Jurkat, Clone E6-1 (cell line): Measurements from ENCODE around the gene LENG1. TPM values are rescaled to one million over a fixed set of nuclear protein-coding genes. Genes with fewer than 3 reads are reported as not detected.
"Not testable (repeated sequence)": the region's sequence is repeated elsewhere in the genome, so short reads cannot be mapped to it uniquely, and the experiment has no call there.

Source experiments
- DNase-seq: peaks from one replicate; pipeline ENCODE4 v3.0.0-alpha.2; 2011; ENCODE audit warnings: low read depth, low spot score
- H3K4me3 ChIP-seq: 2 replicates; pipeline ENCODE4 v1.5.1; 2011; ENCODE audit warnings: mild to moderate bottlenecking, low read length, control low read depth, moderate library complexity
- polyA plus RNA-seq: library from polyadenylated mRNA; unstranded; fragments of >200 nt; gene quantifications from one replicate; pipeline ENCODE4 v1.2.1, GENCODE V29; 2012; ENCODE audit warnings: missing spikeins; ENCODE audit not compliant: insufficient read length, insufficient read depth

LENG1 gene
- polyA plus RNA-seq: 18.9 TPM

- peak within 1 kb of the TSS; percentile 85 for H3K4me3 ChIP-seq
- peak; percentile 100 for DNase-seq
Measured at GRCh38 chr19:54159352-54160181, at the start of gene LENG1. Gene LENG1, minus strand, starts transcription at chr19:54159721. Its CDS starts 26 bp downstream, at chr19:54159695.

DNA sequence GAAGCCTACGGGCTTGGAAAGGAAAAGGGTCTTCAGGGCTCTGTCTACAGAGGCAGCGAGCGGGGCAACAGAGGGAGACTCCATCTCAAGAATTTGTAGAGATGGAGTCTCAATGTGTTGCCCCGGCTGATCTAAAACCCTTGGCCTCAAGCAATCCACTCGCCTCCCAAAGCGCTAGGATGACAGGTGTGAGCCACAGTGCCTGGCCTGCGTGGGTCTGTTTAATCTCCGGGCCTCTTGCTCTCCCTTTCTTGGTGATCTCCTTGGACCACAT lies 49.2 kb upstream of the LENG1 start:
- H3K4me3 ChIP-seq: no peak overlapping the region

DNA sequence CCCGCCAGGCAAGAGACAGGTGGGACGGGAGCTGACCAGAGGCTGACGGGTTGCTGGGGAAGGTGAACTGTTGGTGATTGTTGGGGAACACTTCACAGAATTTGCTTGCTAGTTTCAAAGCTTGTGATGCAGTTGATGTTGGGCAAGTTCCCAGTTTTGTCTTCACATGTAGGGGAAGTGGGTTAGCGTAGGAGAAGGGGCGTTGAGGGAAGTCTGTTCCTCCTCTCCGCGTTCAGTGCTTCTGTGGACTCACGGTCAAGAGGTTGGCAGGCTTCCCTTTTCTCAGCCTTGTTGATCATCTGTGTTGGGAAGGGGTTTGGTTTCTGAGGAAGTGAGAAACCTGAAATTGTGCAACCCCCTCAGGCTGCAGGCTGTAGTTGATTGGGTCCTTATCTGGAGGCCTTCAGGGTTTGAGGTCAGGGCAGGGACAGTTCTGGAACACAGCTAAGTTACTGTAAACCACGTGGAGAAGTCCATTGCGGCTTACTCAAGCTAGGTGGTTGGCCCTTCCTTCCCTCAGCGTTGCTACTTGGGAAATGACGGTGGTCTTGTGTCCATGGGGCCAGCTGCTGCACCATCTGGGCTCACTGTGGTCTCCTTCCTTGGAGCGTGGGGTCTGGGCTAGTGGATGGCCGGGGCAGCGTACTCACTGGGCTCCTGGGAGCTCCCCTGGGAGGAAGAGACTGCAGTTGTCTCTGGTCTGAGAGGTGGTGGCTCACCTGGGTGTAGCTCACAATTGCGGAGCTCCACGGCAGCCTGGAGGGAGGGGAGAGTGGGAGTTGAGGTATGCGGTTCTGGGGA lies 48.7 kb upstream of the LENG1 start:
- peak; percentile 84 for DNase-seq
- H3K4me3 ChIP-seq: no peak overlapping the region

More for the DNA sequence above, 49.2 kb upstream of the LENG1 start:
- DNase-seq: no peak

GRCh38 chr19:54207676-54207982 lies 48.1 kb upstream of the LENG1 start:
- DNase-seq: no peak

DNA sequence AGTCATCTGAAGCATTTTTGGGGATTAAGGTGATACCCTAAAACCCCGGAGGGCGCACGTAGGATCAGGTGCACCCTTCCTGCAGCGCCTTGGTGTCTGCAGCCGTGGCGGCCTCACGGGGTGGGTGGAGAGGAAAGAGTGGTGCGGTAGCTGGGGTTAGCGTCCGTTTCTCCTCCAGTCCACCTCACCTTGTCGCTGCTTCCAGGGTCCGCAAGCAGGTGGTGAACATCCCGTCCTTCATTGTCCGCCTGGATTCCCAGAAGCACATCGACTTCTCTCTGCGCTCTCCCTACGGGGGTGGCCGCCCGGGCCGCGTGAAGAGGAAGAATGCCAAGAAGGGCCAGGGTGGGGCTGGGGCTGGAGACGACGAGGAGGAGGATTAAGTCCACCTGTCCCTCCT lies 47.7 kb upstream of the LENG1 start:
- DNase-seq, H3K4me3 ChIP-seq: not testable (repeated sequence)

More at GRCh38 chr19:54207676-54207982, 48.1 kb upstream of the LENG1 start:
- H3K4me3 ChIP-seq: no peak overlapping the region

DNA sequence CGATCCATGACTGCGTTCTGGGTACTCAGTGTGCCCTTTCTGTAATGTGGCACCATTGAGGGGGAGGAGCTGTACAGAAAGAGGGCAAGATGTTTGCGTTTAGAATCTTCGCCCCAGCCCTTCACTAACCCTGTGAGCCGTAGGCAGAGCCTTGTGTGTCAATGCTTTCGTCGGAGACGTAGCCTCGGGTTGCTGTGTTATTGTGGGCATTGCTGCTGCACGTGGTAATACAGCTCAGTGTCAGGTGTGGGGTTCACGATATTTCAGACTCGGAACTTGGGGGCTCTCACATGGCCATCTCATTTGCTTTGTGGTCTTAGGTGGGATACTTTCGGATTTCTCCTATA lies 47.3 kb upstream of the LENG1 start:
- H3K4me3 ChIP-seq: no peak overlapping the region
- DNase-seq: no peak

DNA sequence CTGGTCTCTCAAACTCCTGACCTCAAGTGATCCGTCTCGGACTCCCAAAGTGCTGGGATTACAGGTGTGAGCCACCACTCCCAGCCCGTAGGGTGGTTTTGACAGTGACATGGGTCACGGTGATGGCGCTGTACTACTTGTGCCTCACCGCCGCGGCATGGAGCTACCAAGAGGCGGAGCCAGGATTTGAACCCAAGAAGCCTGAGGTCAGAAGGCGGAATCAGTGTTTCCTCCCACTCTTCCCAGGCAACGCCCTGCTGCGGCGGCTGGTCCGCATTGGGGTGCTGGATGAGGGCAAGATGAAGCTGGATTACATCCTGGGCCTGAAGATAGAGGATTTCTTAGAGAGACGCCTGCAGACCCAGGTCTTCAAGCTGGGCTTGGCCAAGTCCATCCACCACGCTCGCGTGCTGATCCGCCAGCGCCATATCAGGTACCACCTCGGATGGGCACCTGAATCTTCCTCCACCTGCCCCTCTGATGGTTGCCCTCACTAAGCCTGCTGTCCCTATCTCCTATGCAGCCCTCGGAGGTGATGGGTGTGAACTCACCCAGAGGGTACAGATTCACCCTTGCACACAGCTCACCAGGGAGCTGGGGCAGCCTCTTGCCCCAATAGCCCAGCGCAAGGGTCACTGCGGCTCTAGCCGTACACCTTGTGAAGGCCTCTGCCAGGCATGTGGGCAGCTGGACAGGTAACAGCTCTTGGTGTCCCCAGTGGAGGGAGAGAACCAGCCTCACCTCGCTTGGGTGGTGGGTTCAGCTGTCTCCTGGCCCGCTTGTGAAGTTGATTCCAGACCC lies 46.7 kb upstream of the LENG1 start:
- no peak for DNase-seq
- H3K4me3 ChIP-seq: no peak overlapping the region

DNA sequence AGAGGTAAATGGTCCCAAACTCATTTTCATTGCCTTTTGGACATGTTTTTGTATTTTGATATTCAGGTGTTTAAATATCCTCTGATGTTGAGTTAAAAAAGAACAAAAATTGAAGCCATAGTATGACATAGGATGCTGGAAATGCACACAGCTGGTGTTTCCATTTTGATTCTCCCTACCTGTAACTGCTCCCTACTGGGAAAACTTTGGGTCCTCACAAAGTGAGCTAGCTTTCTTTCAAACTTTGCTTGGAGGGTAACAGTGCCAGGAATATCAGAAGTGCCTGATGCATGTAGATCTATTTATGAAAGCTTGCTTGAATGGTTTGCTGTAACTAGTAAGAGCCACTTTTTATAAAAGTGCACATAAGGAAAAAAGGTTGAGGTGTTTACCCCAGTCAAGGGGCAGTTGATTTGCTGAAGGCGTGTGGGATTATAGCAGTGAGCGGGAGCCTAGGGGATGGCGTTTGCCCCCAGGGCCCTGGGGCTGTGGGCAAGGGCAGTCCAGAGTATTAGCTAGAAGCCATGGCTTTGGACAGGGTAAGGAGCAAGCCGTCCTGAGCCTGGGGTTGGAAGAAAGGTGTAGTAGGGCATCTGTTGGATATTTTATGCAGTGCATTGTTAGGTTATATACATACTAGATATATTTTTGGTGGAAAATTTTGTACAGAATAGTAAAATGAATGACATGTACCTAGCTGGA lies 45.4 kb upstream of the LENG1 start:
- DNase-seq: no peak
- no peak overlapping the region for H3K4me3 ChIP-seq

- DNase-seq: no peak
- H3K4me3 ChIP-seq: no peak overlapping the region
Measured at GRCh38 chr19:54203151-54203611, 43.7 kb upstream of the LENG1 start.

DNA sequence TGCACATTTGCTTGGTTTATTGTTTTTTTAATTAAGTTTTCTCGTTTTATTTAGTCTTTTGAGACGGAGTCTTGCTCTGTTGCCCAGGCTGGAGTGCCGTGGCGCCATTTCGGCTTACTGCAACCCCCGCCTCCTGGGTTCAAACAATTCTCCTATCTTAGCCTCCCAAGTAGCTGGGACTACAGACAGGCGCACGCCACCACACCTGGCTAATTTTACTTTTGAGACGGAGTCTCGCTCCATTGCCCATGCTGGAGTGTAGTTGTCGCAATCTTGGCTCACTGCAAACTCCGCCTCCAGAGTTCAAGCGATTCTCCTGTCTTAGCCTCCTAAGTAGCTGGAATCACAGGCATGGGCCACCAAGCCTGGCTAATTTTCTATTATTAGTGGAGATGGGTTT lies 42.5 kb upstream of the LENG1 start:
- DNase-seq: no peak
- peak overlapping the region; percentile 76 for H3K4me3 ChIP-seq

DNA sequence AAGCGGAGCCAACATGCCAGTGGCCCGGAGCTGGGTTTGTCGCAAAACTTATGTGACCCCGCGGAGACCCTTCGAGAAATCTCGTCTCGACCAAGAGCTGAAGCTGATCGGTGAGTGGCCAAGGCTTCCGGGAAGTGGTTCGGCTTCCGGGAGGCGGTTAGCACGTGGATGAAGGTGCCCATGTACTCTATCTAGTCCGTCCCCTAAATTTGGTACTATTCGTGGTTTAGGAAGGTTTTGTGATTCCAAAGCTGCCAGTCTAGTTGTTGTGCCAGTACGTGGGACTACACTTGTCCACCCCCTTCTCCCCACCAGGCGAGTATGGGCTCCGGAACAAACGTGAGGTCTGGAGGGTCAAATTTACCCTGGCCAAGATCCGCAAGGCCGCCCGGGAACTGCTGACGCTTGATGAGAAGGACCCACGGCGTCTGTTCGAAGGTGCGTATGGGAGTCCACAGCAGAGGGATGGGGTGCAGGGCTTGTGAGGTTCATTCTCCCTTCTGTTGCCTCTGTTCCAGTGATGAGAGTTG lies 41.7 kb upstream of the LENG1 start:
- H3K4me3 ChIP-seq: peak overlapping the region; percentile 76
- DNase-seq: no peak

GRCh38 chr19:54199401-54199800 lies 39.9 kb upstream of the LENG1 start:
- no peak for DNase-seq
- H3K4me3 ChIP-seq: no peak overlapping the region

- no peak overlapping the region for H3K4me3 ChIP-seq
- no peak for DNase-seq
Measured at GRCh38 chr19:54197121-54197520, 37.6 kb upstream of the LENG1 start.

- DNase-seq: no peak
Measured at GRCh38 chr19:54196536-54196935, 37.0 kb upstream of the LENG1 start.

GRCh38 chr19:54194463-54194862 lies 34.9 kb upstream of the LENG1 start:
- not testable (repeated sequence) for H3K4me3 ChIP-seq, DNase-seq

More at GRCh38 chr19:54196536-54196935, 37.0 kb upstream of the LENG1 start:
- no peak overlapping the region for H3K4me3 ChIP-seq

- DNase-seq: no peak
- H3K4me3 ChIP-seq: no peak overlapping the region
Measured at GRCh38 chr19:54193011-54193410, 33.5 kb upstream of the LENG1 start.

DNA sequence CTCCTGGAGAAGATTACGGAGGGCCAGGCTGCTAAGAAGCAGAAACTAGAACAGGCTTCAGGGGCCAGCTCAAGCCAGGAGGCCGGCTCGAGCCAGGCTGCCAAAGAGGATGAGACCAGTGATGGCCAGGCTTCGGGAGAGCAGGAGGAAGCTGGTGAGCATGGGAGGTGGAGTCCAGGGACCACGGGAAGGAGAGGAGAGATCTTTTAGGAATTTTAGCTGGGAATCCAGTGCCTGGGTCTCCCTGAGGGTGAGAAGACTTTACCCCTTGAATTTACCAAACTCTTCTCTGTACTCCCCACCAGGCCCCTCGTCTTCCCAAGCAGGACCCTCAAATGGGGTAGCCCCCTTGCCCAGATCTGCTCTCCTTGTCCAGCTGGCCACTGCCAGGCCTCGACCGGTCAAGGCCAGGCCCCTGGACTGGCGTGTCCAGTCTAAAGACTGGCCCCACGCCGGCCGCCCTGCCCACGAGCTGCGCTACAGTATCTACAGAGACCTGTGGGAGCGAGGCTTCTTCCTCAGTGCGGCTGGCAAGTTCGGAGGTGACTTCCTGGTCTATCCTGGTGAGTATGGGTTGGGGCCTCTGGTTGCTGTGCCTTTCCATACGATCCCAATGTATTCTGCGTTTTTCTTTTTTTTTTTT lies 32.4 kb upstream of the LENG1 start:
- DNase-seq: no peak
- H3K4me3 ChIP-seq: peak overlapping the region; percentile 82

- peak; percentile 82 for DNase-seq
- H3K4me3 ChIP-seq: peak within 1 kb of the TSS; percentile 82
Measured at GRCh38 chr19:54191011-54191810, 31.7 kb upstream of the LENG1 start, which contains the start of gene TSEN34. Gene TSEN34, plus strand, starts transcription at chr19:54191308. Its CDS starts 57 bp downstream, at chr19:54191365.
